Lung (tissue), 12 donors: ENCODE data around the gene CASKIN2. TPM values are rescaled to one million over a fixed set of nuclear protein-coding genes. Genes with fewer than 3 reads are reported as not detected.

Experiments used
- ATAC-seq: fragments of 200-7000 bp; cut with Tn5 transposase; one replicate; pipeline ENCODE4 v1.9.1; 2020; ENCODE audit warnings: moderate number of reproducible peaks; ENCODE audit not compliant: insufficient read depth, low FRiP score
- DNase-seq, 3 donors: peaks; one replicate each; pipeline ENCODE4 v3.0.0-alpha.2; 2013 to 2017
- H3K27ac ChIP-seq, 2 donors: one replicate each; pipeline ENCODE4 v1.5.1; 2013; ENCODE audit warnings: mild to moderate bottlenecking in 2 of 2, moderate library complexity in 2 of 2, control low read depth in 1 of 2, inconsistent platforms in 1 of 2, low read depth in 1 of 2, low read length in 1 of 2
- H3K27me3 ChIP-seq, 3 donors: one replicate each; pipeline ENCODE4 v1.5.1; 2013; ENCODE audit warnings: low read length in 2 of 3; ENCODE audit not compliant: control insufficient read depth in 3 of 3, insufficient read depth in 3 of 3
- H3K36me3 ChIP-seq, 4 donors: one replicate each; pipeline ENCODE4 v1.5.1; 2013; ENCODE audit warnings: low read length in 4 of 4, mild to moderate bottlenecking in 1 of 4, moderate library complexity in 1 of 4; ENCODE audit not compliant: control insufficient read depth in 4 of 4, insufficient read depth in 4 of 4
- H3K4me1 ChIP-seq, 5 donors: one replicate each; pipeline ENCODE4 v1.5.1; 2013; ENCODE audit warnings: low read length in 5 of 5, mild to moderate bottlenecking in 2 of 5, moderate library complexity in 1 of 5; ENCODE audit not compliant: control insufficient read depth in 5 of 5, insufficient read depth in 5 of 5
- H3K4me3 ChIP-seq: one replicate; pipeline ENCODE4 v1.5.1; 2013; ENCODE audit warnings: mild to moderate bottlenecking, control low read depth, moderate library complexity
- H3K9ac ChIP-seq, 2 donors: one replicate each; pipeline ENCODE4 v1.5.1; 2013; ENCODE audit warnings: low read length in 2 of 2, control low read depth in 1 of 2; ENCODE audit not compliant: insufficient read depth in 1 of 2
- H3K9me3 ChIP-seq, 4 donors: one replicate each; pipeline ENCODE4 v1.5.1; 2013; ENCODE audit warnings: low read length in 3 of 4, mild to moderate bottlenecking in 1 of 4, moderate library complexity in 1 of 4; ENCODE audit not compliant: control insufficient read depth in 4 of 4, insufficient read depth in 3 of 4
- WGBS, 2 donors: extraction: QIAGEN DNeasy Blood & Tissue Kit; methylation state at CpG; one replicate each; pipeline ENCODE4 v1.1.7; 2013; 5-methylcytosine and 5-hydroxymethylcytosine counted together
- polyA plus RNA-seq, 2 donors: library from polyadenylated mRNA; stranded (reverse); fragments of 200-250 nt; gene quantifications; one replicate each; pipeline ENCODE4 v1.2.1, GENCODE V29; 2013
- total RNA-seq, 2 donors: library from RNA; depleted of rRNA in 1 of 2; stranded (reverse); fragments of >200 nt in 1 of 2; gene quantifications; one replicate each; pipeline ENCODE4 v1.2.1, GENCODE V29; 2014 to 2021
- TF ChIP-seq, protein P1 (sequence below): IDR thresholded peaks from 2 replicates; pipeline ENCODE4 v1.5.1; 2012; ENCODE audit warnings: mild to moderate bottlenecking; ENCODE audit errors: control extremely low read depth, extremely low read depth
- donor health status: control.
- donor health status: control.
- donor health status: Bipolar disorder and iron deficiency.
- donor health status: healthy.
- donor health status: DM: yes; HTN: yes; CAD: no.

CASKIN2 gene
- total and polyA plus RNA-seq, 4 donors, result 22.3 to 81.5 (median 35.1) TPM

GRCh38 chr17:75539967-75540729, 24.8 kb upstream of the CASKIN2 start:
- WGBS, 2 donors, result 87 to 94% methylated on average over 13 of the region's 13 CpGs
- H3K9me3 ChIP-seq, result no peaks in the 10 kb centered on the region
- H3K27ac ChIP-seq, result no peak overlapping the region
- no peak overlapping the region for H3K4me3 ChIP-seq
- H3K4me1 ChIP-seq, result no peaks in the 10 kb centered on the region
- DNase-seq (no peak), ATAC-seq (no peak)
- H3K27me3 ChIP-seq, result no peaks in the 10 kb centered on the region
- no peaks in the 10 kb centered on the region for H3K36me3 ChIP-seq
- H3K9ac ChIP-seq, result no peak overlapping the region
- TF ChIP-seq, protein P1, sequence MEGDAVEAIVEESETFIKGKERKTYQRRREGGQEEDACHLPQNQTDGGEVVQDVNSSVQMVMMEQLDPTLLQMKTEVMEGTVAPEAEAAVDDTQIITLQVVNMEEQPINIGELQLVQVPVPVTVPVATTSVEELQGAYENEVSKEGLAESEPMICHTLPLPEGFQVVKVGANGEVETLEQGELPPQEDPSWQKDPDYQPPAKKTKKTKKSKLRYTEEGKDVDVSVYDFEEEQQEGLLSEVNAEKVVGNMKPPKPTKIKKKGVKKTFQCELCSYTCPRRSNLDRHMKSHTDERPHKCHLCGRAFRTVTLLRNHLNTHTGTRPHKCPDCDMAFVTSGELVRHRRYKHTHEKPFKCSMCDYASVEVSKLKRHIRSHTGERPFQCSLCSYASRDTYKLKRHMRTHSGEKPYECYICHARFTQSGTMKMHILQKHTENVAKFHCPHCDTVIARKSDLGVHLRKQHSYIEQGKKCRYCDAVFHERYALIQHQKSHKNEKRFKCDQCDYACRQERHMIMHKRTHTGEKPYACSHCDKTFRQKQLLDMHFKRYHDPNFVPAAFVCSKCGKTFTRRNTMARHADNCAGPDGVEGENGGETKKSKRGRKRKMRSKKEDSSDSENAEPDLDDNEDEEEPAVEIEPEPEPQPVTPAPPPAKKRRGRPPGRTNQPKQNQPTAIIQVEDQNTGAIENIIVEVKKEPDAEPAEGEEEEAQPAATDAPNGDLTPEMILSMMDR, result no peak

- no peak for DNase-seq
- H3K27me3 ChIP-seq, result no peaks in the 10 kb centered on the region
- no peak for ATAC-seq
- no peaks in the 10 kb centered on the region for H3K9me3 ChIP-seq
- peaks cover 0 to 2% (median 0%) of the 10 kb centered on the region in 5 donors for H3K4me1 ChIP-seq
- WGBS, 2 donors, result 70 to 82% methylated on average over 10 of the region's 10 CpGs
- peak overlapping the region in 1 of 2 donors; percentile 34 for H3K27ac ChIP-seq
- H3K9ac ChIP-seq, result no peak overlapping the region
- H3K36me3 ChIP-seq, result no peaks in the 10 kb centered on the region
- TF ChIP-seq, protein P1, result no peak
- no peak overlapping the region for H3K4me3 ChIP-seq
Observed at GRCh38 chr17:75536366-75536765, 21.0 kb upstream of the CASKIN2 start.

DNA sequence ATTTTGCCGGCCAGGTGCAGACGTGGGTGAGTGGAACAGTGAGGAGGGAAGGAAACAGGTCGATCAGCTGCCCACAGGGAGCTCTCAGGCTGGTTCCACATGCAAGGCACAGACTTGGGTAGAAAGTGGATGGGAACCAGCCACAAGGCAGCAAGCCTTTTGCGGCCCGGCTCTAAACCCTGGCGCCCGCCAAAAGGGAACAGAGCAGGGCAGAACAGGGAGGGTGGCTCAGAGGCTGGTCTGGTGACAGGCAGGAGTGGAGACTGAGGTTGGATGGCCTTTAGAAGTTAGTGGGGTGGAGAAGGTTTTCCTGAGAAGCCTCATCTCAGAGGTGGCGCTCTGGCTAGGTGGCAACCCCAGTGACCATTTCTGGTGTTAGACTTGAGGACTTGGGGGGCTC, 20.5 kb upstream of the CASKIN2 start:
- DNase-seq, result no peak
- peak overlapping the region in 1 of 2 donors; percentile 23 for H3K27ac ChIP-seq

More for the DNA sequence above, 20.5 kb upstream of the CASKIN2 start:
- Histone ChIP-seq H3K9ac (no peak overlapping the region), H3K4me3 (no peak overlapping the region), H3K9me3 (no peaks in the 10 kb centered on the region), H3K27me3 (no peaks in the 10 kb centered on the region), H3K36me3 (no peaks in the 10 kb centered on the region), H3K4me1 (peaks cover 0 to 4% (median 0%) of the 10 kb centered on the region in 5 donors)
- ATAC-seq, result no peak
- TF ChIP-seq, protein P1, result no peak
- WGBS, 2 donors, result 84 to 85% methylated on average over 8 of the region's 8 CpGs
